HFFc6 (cell line): Measurements from ENCODE around the gene DNMT3A. TPM values are rescaled to one million over a fixed set of nuclear protein-coding genes. Genes with fewer than 3 reads are reported as not detected.

ENCODE experiments used
- DNase-seq: peaks from one replicate; pipeline ENCODE4 v3.0.0-alpha.2; 2018
- H3K27ac Mint-ChIP-seq: 2 replicates; pipeline ENCODE4 v1.8.0; 2020; ENCODE audit warnings: mild to moderate bottlenecking, mixed read lengths
- H3K27me3 Mint-ChIP-seq: 2 replicates; pipeline ENCODE4 v1.8.0; 2021; ENCODE audit warnings: mild to moderate bottlenecking, moderate library complexity, mixed read lengths; ENCODE audit not compliant: insufficient read depth
- H3K36me3 Mint-ChIP-seq: 2 replicates; pipeline ENCODE4 v1.8.0; 2021; ENCODE audit warnings: low read depth, mixed read lengths
- H3K4me1 Mint-ChIP-seq: 2 replicates; pipeline ENCODE4 v1.8.0; 2020; ENCODE audit warnings: low read depth, mixed read lengths
- H3K4me3 Mint-ChIP-seq: 2 replicates; pipeline ENCODE4 v1.8.0; 2020; ENCODE audit warnings: mild to moderate bottlenecking, moderate library complexity, mixed read lengths
- H3K9me3 Mint-ChIP-seq: 2 replicates; pipeline ENCODE4 v1.8.0; 2020; ENCODE audit warnings: mild to moderate bottlenecking, mixed read lengths
- total RNA-seq, 6 experiments: library from RNA; stranded (reverse); fragmentation: NEBNext Ultra II Directional; extraction: Animal tissue kit (Norgen Biotek cat#: 25700); gene quantifications; 2 replicates in 1 of 6; 3 replicates in 5 of 6; pipeline ENCODE4 v1.2.3, GENCODE V29; 2021
- TF ChIP-seq, protein P1 (sequence below): fragments of 200-600 bp; sonication (generic); IDR thresholded peaks from 2 replicates; pipeline ENCODE4 v1.5.0; 2021; ENCODE audit warnings: antibody characterized with exemption, mild to moderate bottlenecking

The DNMT3A gene
- total RNA-seq, 6 experiments from 2014 or later: 3.5 to 5.2 (median 4.5) TPM

DNA sequence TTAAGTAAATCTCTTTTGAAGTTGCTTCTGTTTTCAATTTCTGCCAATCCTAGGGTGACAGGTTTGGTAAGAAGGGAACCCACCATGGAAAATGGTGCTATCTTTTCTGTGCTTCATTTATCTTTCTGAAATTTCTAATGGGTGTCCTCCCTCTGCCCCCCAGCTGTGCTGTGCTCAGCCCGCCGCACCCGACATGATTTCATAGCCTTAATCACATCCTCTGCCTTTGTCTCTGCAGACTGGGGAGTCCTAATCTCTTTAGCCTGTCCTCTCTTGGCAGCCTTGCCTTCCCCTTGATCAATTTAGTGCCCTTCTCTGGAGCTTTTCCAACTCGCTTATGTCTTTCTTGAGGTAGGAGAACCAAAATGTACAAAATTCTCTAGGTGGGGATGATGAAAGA lies 49.3 kb downstream of the DNMT3A start:
- DNase-seq: no peak
- TF ChIP-seq, protein P1, sequence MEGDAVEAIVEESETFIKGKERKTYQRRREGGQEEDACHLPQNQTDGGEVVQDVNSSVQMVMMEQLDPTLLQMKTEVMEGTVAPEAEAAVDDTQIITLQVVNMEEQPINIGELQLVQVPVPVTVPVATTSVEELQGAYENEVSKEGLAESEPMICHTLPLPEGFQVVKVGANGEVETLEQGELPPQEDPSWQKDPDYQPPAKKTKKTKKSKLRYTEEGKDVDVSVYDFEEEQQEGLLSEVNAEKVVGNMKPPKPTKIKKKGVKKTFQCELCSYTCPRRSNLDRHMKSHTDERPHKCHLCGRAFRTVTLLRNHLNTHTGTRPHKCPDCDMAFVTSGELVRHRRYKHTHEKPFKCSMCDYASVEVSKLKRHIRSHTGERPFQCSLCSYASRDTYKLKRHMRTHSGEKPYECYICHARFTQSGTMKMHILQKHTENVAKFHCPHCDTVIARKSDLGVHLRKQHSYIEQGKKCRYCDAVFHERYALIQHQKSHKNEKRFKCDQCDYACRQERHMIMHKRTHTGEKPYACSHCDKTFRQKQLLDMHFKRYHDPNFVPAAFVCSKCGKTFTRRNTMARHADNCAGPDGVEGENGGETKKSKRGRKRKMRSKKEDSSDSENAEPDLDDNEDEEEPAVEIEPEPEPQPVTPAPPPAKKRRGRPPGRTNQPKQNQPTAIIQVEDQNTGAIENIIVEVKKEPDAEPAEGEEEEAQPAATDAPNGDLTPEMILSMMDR: no peak
- Mint-ChIP-seq H3K27ac (no peak overlapping the region), H3K4me1 (peaks cover 6% of the 10 kb centered on the region; the same call in 1 of the 2 replicates), H3K36me3 (no peaks in the 10 kb centered on the region), H3K27me3 (peaks cover 5% of the 10 kb centered on the region; the same call in 1 of the 2 replicates), H3K4me3 (no peak overlapping the region), H3K9me3 (no peaks in the 10 kb centered on the region)

DNA sequence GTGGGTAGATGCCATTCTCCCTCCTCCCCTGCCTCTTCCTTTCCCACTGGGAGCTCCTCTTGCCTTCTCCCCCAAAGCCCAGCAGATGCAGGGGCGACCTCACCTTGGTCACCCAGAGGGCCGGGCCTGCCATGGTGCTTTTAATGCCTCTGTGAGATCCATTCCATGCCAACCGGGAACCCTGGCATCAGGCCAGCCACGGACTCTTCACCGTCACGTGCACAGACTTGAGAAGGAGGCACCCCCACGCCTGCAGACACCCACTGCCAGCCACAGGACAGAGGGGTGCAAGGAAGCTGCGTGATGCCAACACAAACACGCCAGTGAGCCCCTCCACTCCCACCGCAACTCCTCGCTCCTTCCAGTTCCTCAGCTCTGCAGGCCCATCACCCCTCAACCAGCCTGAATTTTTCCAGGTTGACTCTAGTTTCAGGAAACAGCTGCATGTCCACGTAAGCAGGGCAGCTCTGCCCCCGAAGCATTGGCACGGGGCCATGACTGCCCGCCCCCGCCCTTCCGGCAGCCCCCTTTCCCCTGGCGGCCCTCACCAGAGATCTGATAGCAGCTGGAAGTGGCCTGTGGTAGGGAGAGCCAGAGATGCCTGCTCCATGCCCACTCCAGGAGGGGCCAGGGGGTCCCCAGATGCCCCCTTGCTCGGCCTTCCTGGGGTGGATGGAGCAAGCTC lies 50.8 kb downstream of the DNMT3A start:
- no peak for DNase-seq
- no peak overlapping the region for H3K4me3 Mint-ChIP-seq
- peaks cover under 1% of the 10 kb centered on the region; the same call in 1 of the 2 replicates for H3K27me3 Mint-ChIP-seq
- H3K9me3 Mint-ChIP-seq: no peaks in the 10 kb centered on the region
- H3K4me1 Mint-ChIP-seq: peaks cover 6% of the 10 kb centered on the region; the same call in 1 of the 2 replicates
- no peaks in the 10 kb centered on the region for H3K36me3 Mint-ChIP-seq
- no peak overlapping the region for H3K27ac Mint-ChIP-seq
- TF ChIP-seq, protein P1: no peak

DNA sequence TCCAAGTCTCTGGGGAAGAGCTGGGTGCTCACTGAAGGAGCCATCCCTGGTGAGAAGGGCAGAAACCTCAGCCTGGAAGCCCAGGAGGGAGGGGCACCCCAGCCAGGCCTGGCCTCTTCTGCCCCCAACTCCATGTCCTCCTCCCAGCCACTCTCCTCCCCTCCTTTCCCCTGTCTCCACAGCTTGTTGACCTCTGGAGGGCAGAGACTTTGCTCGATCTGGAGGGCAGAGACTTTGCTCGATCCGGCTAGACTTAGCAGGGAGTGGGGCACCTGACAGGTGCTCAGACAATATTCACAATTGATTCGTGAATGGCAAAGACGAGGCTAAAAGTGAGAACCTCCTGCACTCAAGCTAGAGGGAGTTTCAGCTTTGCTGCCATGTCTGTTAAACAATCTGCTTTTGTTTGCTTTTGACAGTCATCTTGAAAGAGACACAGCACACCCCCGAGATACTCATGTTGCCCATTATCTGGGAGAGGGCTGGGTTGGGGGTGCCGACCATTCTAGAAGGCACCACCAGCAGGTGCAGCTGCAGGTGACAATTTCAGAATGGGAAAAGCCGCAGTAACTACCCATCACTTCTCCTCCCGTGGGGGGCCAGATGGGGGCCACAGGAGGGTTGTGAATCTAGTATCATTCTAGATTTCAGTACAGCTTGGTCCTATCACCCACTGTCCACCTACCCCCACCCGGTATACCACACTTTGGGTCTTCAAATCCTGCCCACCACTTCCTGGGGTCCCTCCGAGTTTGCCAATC lies 54.8 kb downstream of the DNMT3A start:
- H3K27me3 Mint-ChIP-seq: peaks cover 7% of the 10 kb centered on the region; the same call in 1 of the 2 replicates
- no peak for DNase-seq
- H3K36me3 Mint-ChIP-seq: no peaks in the 10 kb centered on the region
- H3K9me3 Mint-ChIP-seq: no peaks in the 10 kb centered on the region
- TF ChIP-seq, protein P1: no peak
- no peak overlapping the region for H3K4me3 Mint-ChIP-seq
- H3K4me1 Mint-ChIP-seq: no peaks in the 10 kb centered on the region
- no peak overlapping the region for H3K27ac Mint-ChIP-seq

DNA sequence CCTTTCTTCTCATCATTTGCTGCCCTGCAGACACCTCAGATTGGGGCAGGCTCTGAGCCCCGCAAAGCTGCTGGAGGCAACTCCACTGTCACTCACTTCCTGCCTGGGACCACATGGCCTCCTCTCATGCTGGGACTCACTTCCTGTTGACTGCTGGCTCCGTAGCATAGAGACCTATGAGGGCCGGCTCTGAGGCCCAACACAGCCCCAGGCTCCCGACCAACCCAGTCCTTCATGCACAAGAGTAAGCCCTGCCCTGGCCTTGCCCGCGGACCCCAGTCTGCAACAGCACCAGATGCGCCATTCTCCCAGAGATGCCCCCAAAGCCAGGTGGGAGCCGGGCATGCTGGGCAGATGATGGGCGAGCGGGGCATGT lies 55.7 kb downstream of the DNMT3A start:
- Mint-ChIP-seq H3K4me3 (no peak overlapping the region), H3K4me1 (no peaks in the 10 kb centered on the region), H3K9me3 (no peaks in the 10 kb centered on the region), H3K27ac (no peak overlapping the region), H3K27me3 (peaks cover 7% of the 10 kb centered on the region; the same call in 1 of the 2 replicates), H3K36me3 (no peaks in the 10 kb centered on the region)
- DNase-seq: no peak
- TF ChIP-seq, protein P1: no peak

DNA sequence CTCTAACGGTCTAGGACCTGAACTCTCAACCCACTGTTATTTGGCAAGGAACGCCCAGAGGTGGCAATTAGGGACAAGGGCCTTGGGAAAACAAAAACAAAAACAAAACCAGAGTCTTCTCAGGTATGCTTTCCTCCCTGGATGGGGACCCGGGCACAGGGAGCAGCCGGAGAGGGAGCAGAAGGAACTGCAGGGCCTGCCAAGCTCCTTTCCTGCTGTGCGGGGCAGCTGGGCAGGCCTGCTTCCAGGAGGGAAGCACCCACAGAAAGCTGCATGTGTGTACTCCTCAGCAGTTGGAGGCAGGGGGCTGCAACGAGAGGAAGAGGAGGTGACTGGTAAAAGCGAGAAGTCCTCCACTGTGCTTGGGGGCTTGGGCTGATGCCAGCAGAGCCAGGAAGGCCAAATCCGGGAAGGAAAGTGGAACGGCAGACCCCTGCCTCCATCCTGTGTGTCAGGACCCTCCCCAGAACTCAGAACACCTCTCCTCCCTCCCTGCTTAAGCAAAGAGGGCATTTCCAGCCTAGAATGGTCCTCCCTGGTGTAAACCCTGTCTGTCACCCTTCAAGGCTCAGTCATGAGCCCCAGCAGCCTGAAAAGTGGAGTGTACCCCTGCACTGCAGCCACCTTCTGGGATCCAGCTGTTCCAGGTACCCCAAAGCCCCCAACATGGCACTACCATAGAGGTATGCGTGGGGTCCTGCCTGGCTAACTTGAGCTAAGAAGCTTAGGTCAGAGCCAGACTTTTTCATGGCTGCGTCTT lies 56.3 kb downstream of the DNMT3A start:
- no peaks in the 10 kb centered on the region for H3K4me1 Mint-ChIP-seq
- DNase-seq: no peak
- H3K9me3 Mint-ChIP-seq: no peaks in the 10 kb centered on the region
- peaks cover 7% of the 10 kb centered on the region; the same call in 1 of the 2 replicates for H3K27me3 Mint-ChIP-seq
- H3K36me3 Mint-ChIP-seq: no peaks in the 10 kb centered on the region
- TF ChIP-seq, protein P1: no peak
- no peak overlapping the region for H3K4me3 Mint-ChIP-seq
- no peak overlapping the region for H3K27ac Mint-ChIP-seq
